ENCODE results near the gene SLCO3A1. TPM values are rescaled to one million over a fixed set of nuclear protein-coding genes. Genes with fewer than 3 reads are reported as not detected.

SLCO3A1 gene
- total and polyA plus RNA-seq, 4 donors, result 1.6 to 3.6 (median 2.4) TPM

GRCh38 chr15:91965501-91966193 lies 112.1 kb downstream of the SLCO3A1 start:
- Histone ChIP-seq H3K4me3 (ENCODE audit: low read depth in 1 of 3, low read length in 3 of 3) (no peak overlapping the region), H3K27ac (ENCODE audit: low read depth in 1 of 2, low read length in 2 of 2) (no peak overlapping the region), H3K9me3 (ENCODE audit: control insufficient read depth in 4 of 4, low read length in 3 of 4) (no peaks in the 10 kb centered on the region), H3K4me1 (ENCODE audit: control insufficient read depth in 4 of 4, insufficient read depth in 4 of 4, low read length in 3 of 4) (peaks cover 0 to 2% (median 0%) of the 10 kb centered on the region in 4 donors), H3K9ac (ENCODE audit: low read depth in 1 of 2, low read length in 2 of 2) (no peak overlapping the region), H3K36me3 (ENCODE audit: control insufficient read depth in 4 of 4, insufficient read depth in 3 of 4, low read depth in 1 of 4, low read length in 3 of 4) (no peaks in the 10 kb centered on the region), H3K27me3 (ENCODE audit: control insufficient read depth in 4 of 4, insufficient read depth in 4 of 4, low read length in 3 of 4) (peaks cover 0 to 9% (median 0%) of the 10 kb centered on the region in 4 donors)
- no peak for TF ChIP-seq GABPA (IDR thresholded peaks at IDR 0.05 in 1 of 2, conservative IDR thresholded peaks at IDR 0.05 in 1 of 2)
- TF ChIP-seq, protein P1, sequence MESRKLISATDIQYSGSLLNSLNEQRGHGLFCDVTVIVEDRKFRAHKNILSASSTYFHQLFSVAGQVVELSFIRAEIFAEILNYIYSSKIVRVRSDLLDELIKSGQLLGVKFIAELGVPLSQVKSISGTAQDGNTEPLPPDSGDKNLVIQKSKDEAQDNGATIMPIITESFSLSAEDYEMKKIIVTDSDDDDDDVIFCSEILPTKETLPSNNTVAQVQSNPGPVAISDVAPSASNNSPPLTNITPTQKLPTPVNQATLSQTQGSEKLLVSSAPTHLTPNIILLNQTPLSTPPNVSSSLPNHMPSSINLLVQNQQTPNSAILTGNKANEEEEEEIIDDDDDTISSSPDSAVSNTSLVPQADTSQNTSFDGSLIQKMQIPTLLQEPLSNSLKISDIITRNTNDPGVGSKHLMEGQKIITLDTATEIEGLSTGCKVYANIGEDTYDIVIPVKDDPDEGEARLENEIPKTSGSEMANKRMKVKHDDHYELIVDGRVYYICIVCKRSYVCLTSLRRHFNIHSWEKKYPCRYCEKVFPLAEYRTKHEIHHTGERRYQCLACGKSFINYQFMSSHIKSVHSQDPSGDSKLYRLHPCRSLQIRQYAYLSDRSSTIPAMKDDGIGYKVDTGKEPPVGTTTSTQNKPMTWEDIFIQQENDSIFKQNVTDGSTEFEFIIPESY (IDR thresholded peaks at IDR 0.05), result no peak
- no peak for TF ChIP-seq RXRA (IDR thresholded peaks at IDR 0.05)
- TF ChIP-seq JUND (IDR thresholded peaks at IDR 0.05), result no peak
- TF ChIP-seq, protein P2, sequence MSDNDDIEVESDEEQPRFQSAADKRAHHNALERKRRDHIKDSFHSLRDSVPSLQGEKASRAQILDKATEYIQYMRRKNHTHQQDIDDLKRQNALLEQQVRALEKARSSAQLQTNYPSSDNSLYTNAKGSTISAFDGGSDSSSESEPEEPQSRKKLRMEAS (IDR thresholded peaks at IDR 0.05), result no peak
- TF ChIP-seq, protein P3, sequence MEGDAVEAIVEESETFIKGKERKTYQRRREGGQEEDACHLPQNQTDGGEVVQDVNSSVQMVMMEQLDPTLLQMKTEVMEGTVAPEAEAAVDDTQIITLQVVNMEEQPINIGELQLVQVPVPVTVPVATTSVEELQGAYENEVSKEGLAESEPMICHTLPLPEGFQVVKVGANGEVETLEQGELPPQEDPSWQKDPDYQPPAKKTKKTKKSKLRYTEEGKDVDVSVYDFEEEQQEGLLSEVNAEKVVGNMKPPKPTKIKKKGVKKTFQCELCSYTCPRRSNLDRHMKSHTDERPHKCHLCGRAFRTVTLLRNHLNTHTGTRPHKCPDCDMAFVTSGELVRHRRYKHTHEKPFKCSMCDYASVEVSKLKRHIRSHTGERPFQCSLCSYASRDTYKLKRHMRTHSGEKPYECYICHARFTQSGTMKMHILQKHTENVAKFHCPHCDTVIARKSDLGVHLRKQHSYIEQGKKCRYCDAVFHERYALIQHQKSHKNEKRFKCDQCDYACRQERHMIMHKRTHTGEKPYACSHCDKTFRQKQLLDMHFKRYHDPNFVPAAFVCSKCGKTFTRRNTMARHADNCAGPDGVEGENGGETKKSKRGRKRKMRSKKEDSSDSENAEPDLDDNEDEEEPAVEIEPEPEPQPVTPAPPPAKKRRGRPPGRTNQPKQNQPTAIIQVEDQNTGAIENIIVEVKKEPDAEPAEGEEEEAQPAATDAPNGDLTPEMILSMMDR (IDR thresholded peaks at IDR 0.05; ENCODE audit: low read depth, low read length, missing input control), result no peak
- no peak for TF ChIP-seq FOXA1 (IDR thresholded peaks at IDR 0.05)
- no peak for TF ChIP-seq NR2F2 (IDR thresholded peaks at IDR 0.05)
- no peak for TF ChIP-seq HNF4G (IDR thresholded peaks at IDR 0.05)
- TF ChIP-seq RAD21 (IDR thresholded peaks at IDR 0.05), result no peak
- TF ChIP-seq SP1 (IDR thresholded peaks at IDR 0.05), result no peak
- TF ChIP-seq EGR1 (IDR thresholded peaks at IDR 0.05; ENCODE audit: low read depth in 2 of 2), result no peak
- TF ChIP-seq, protein P4, sequence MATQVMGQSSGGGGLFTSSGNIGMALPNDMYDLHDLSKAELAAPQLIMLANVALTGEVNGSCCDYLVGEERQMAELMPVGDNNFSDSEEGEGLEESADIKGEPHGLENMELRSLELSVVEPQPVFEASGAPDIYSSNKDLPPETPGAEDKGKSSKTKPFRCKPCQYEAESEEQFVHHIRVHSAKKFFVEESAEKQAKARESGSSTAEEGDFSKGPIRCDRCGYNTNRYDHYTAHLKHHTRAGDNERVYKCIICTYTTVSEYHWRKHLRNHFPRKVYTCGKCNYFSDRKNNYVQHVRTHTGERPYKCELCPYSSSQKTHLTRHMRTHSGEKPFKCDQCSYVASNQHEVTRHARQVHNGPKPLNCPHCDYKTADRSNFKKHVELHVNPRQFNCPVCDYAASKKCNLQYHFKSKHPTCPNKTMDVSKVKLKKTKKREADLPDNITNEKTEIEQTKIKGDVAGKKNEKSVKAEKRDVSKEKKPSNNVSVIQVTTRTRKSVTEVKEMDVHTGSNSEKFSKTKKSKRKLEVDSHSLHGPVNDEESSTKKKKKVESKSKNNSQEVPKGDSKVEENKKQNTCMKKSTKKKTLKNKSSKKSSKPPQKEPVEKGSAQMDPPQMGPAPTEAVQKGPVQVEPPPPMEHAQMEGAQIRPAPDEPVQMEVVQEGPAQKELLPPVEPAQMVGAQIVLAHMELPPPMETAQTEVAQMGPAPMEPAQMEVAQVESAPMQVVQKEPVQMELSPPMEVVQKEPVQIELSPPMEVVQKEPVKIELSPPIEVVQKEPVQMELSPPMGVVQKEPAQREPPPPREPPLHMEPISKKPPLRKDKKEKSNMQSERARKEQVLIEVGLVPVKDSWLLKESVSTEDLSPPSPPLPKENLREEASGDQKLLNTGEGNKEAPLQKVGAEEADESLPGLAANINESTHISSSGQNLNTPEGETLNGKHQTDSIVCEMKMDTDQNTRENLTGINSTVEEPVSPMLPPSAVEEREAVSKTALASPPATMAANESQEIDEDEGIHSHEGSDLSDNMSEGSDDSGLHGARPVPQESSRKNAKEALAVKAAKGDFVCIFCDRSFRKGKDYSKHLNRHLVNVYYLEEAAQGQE (IDR thresholded peaks at IDR 0.05), result no peak
- TF ChIP-seq FOXA2 (IDR thresholded peaks at IDR 0.05), result no peak
- no peak for TF ChIP-seq ATF3 (IDR thresholded peaks at IDR 0.05)
- no peak for TF ChIP-seq HNF4A (conservative IDR thresholded peaks at IDR 0.05)
- TF ChIP-seq TAF1 (conservative IDR thresholded peaks at IDR 0.05), result no peak
- no peak for TF ChIP-seq YY1 (IDR thresholded peaks at IDR 0.05)
- WGBS, result 81% methylated on average over 9 of the region's 9 CpGs
- DNase-seq (ENCODE audit: low spot score), result no peak
